B cell (primary cell): ENCODE data around the gene U2AF2. TPM values are rescaled to one million over a fixed set of nuclear protein-coding genes. Genes with fewer than 3 reads are reported as not detected.

Experiments used
- ATAC-seq: fragments of 200-7000 bp; cut with Tn5 transposase; one replicate; pipeline ENCODE4 v1.10.0; 2021; ENCODE audit warnings: low read depth, mild to moderate bottlenecking, moderate number of reproducible peaks, moderate library complexity
- CTCF ChIA-PET: fragments of 350-600 bp; sonication (Branson Sonifier 250); formaldehyde crosslinking; loops from one replicate; lab custom pipeline; 2021; ENCODE audit warnings: antibody characterized with exemption, inconsistent platforms; lab: Charles Lee
- POLR2A ChIA-PET: fragments of 350-600 bp; sonication (Branson Sonifier 250); formaldehyde crosslinking; loops from one replicate; lab custom pipeline; 2021; ENCODE audit warnings: antibody characterized with exemption; lab: Charles Lee
- DNase-seq: peaks from one replicate; pipeline ENCODE4 v3.0.0; 2013
- H2AFZ ChIP-seq: 2 replicates; pipeline ENCODE4 v1.6.1; 2012; ENCODE audit warnings: mild to moderate bottlenecking, low read depth, low read length; ENCODE audit not compliant: insufficient read depth, poor library complexity, severe bottlenecking
- H3K27ac ChIP-seq, 2 donors: 1 replicate in 1 of 2; 2 replicates in 1 of 2; pipeline ENCODE4 v1.5.1; 2012 to 2013; ENCODE audit warnings: low read length in 2 of 2, mild to moderate bottlenecking in 2 of 2, moderate library complexity in 1 of 2
- H3K27me3 ChIP-seq, 4 experiments: fragments of 200-600 bp in 1 of 4; sonication (generic) in 1 of 4; replicated peaks in 1 of 4; 1 replicate in 2 of 4; 2 replicates in 2 of 4; pipeline versions ENCODE4 v1.6.1 to v1.7.0; 2013 to 2016; ENCODE audit warnings: low read length in 3 of 4, mild to moderate bottlenecking in 2 of 4, mixed read lengths in 1 of 4, moderate library complexity in 1 of 4; ENCODE audit not compliant: insufficient read depth in 4 of 4, control insufficient read depth in 3 of 4; ENCODE audit errors: control extremely low read depth in 1 of 4
- H3K36me3 ChIP-seq, 2 experiments: replicated peaks in 1 of 2; 1 replicate in 1 of 2; 2 replicates in 1 of 2; pipeline versions ENCODE4 v1.6.1 to v1.7.1; 2013; ENCODE audit warnings: low read length in 1 of 2; ENCODE audit not compliant: insufficient read depth in 2 of 2, control insufficient read depth in 1 of 2; ENCODE audit errors: control extremely low read depth in 1 of 2, extremely low read depth in 1 of 2
- H3K4me1 ChIP-seq, 2 donors: fragments of 200-600 bp in 1 of 2; sonication (generic) in 1 of 2; 1 replicate in 1 of 2; 2 replicates in 1 of 2; pipeline versions ENCODE4 v1.5.1 to v1.6.1; 2013 to 2017; ENCODE audit warnings: low read length in 2 of 2; ENCODE audit not compliant: control insufficient read depth in 2 of 2, insufficient read depth in 2 of 2
- H3K4me2 ChIP-seq: replicated peaks from 2 replicates; pipeline ENCODE3; 2012; ENCODE audit warnings: mild to moderate bottlenecking, low read depth, low read length; ENCODE audit not compliant: poor library complexity, severe bottlenecking
- H3K4me3 ChIP-seq, 5 experiments: fragments of 200-600 bp in 1 of 5; sonication (generic) in 1 of 5; 1 replicate in 3 of 5; 2 replicates in 2 of 5; pipeline versions ENCODE4 v1.5.1 to v1.7.0; 2011 to 2016; ENCODE audit warnings: low read length in 4 of 5, mild to moderate bottlenecking in 4 of 5, low read depth in 2 of 5, control low read depth in 1 of 5, moderate library complexity in 1 of 5; ENCODE audit not compliant: insufficient read depth in 1 of 5; ENCODE audit errors: control extremely low read depth in 1 of 5, extremely low read depth in 1 of 5
- H3K79me2 ChIP-seq: fragments of 200-600 bp; sonication (generic); one replicate; pipeline ENCODE4 v1.6.0; 2016; ENCODE audit warnings: low read length; ENCODE audit not compliant: control insufficient read depth, insufficient read depth
- H3K9ac ChIP-seq: fragments of 200-600 bp; sonication (generic); 2 replicates; pipeline ENCODE4 v1.6.1; 2017; ENCODE audit warnings: mild to moderate bottlenecking, low read length, moderate library complexity
- H3K9me3 ChIP-seq, 3 donors: one replicate each; pipeline versions ENCODE4 v1.6.1 to v1.7.1; 2013; ENCODE audit warnings: low read length in 2 of 3; ENCODE audit not compliant: control insufficient read depth in 2 of 3, insufficient read depth in 1 of 3; ENCODE audit errors: control extremely low read depth in 1 of 3
- H4K20me1 ChIP-seq: 2 replicates; pipeline ENCODE4 v1.6.0; 2012; ENCODE audit warnings: mild to moderate bottlenecking, low read length; ENCODE audit not compliant: insufficient read depth, control insufficient read depth, poor library complexity, severe bottlenecking
- H3K27ac Mint-ChIP-seq: one replicate; pipeline ENCODE4 v1.8.0; 2021; ENCODE audit warnings: mixed read lengths
- H3K27me3 Mint-ChIP-seq: one replicate; pipeline ENCODE4 v1.8.0; 2021; ENCODE audit warnings: mixed read lengths
- H3K4me1 Mint-ChIP-seq: one replicate; pipeline ENCODE4 v1.8.0; 2021; ENCODE audit warnings: mixed read lengths
- H3K4me3 Mint-ChIP-seq: one replicate; pipeline ENCODE4 v1.8.0; 2021; ENCODE audit warnings: mixed read lengths
- H3K9me3 Mint-ChIP-seq: one replicate; pipeline ENCODE4 v1.8.0; 2022; ENCODE audit warnings: mixed read lengths; ENCODE audit not compliant: insufficient read depth
- EZH2 ChIP-seq: IDR thresholded peaks from 2 replicates; pipeline ENCODE4 v1.6.1; 2012; ENCODE audit warnings: borderline replicate concordance, low read depth, mild to moderate bottlenecking, moderate library complexity, low read length; ENCODE audit not compliant: insufficient read depth, poor library complexity, severe bottlenecking
- WGBS: methylation state at CpG from one replicate; pipeline ENCODE4 v1.1.5; 2013; ENCODE audit warnings: missing lambda C conversion rate; ENCODE audit not compliant: insufficient coverage; 5-methylcytosine and 5-hydroxymethylcytosine counted together
- intact Hi-C: fragments of 100-400 bp; cut with micrococcal nuclease; formaldehyde crosslinking; loops from one replicate; pipeline ENCODE4 v1.10.0; 2022
- polyA plus RNA-seq: library from polyadenylated mRNA; depleted of rRNA; stranded (reverse); fragments of >200 nt; gene quantifications from 2 replicates; pipeline ENCODE4 v1.2.3, GENCODE V29; 2012
- total RNA-seq, 2 donors: library from RNA; stranded (reverse); fragments of 120-200 nt in 1 of 2; gene quantifications; 1 replicate in 1 of 2; 2 replicates in 1 of 2; pipeline versions ENCODE4 v1.2.3 to v1.2.4, GENCODE V29; 2013 to 2022
- TF ChIP-seq, protein P1 (sequence below): fragments of 200-600 bp; IDR thresholded peaks from one replicate; pipeline ENCODE4 v1.8.0; 2022; ENCODE audit warnings: antibody characterized with exemption, mild to moderate bottlenecking

Gene U2AF2
- total and polyA plus RNA-seq, 2 donors (not counting 1 experiment from before 2014, with no cell fraction given), result 275 to 300 TPM

DNA sequence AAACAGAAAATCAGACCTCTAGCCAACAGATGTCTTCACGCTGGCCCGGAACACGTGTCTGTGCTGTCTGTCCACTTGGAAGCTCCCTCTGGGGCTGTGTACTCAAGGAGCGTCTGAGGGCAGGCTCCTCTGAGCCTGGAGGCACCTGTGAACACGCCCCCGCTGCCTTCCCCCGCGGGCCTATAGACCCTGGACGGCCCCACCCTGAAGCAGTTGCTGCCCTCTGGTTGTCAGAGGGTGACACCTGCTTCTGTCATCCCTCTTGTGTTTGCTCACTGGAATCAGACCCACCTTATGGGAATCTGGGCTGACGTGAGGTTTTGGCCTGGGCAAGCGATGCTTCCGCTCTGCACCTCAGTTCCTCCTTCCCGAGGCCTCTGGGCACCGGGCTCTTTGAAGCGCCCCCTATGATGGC, 39.4 kb downstream of the U2AF2 start:
- TF ChIP-seq, protein P1, sequence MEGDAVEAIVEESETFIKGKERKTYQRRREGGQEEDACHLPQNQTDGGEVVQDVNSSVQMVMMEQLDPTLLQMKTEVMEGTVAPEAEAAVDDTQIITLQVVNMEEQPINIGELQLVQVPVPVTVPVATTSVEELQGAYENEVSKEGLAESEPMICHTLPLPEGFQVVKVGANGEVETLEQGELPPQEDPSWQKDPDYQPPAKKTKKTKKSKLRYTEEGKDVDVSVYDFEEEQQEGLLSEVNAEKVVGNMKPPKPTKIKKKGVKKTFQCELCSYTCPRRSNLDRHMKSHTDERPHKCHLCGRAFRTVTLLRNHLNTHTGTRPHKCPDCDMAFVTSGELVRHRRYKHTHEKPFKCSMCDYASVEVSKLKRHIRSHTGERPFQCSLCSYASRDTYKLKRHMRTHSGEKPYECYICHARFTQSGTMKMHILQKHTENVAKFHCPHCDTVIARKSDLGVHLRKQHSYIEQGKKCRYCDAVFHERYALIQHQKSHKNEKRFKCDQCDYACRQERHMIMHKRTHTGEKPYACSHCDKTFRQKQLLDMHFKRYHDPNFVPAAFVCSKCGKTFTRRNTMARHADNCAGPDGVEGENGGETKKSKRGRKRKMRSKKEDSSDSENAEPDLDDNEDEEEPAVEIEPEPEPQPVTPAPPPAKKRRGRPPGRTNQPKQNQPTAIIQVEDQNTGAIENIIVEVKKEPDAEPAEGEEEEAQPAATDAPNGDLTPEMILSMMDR, result no peak
- no peak for TF ChIP-seq EZH2
- Histone ChIP-seq H3K36me3 (peaks cover 0 to 71% of the 10 kb centered on the region in 2 experiments), H4K20me1 (peaks cover 43% of the 10 kb centered on the region), H3K4me2 (no peak overlapping the region), H3K4me3 (no peak overlapping the region), H2AFZ (no peak overlapping the region), H3K9me3 (no peaks in the 10 kb centered on the region), H3K79me2 (peaks cover 14% of the 10 kb centered on the region), H3K27ac (no peak overlapping the region), H3K9ac (no peak overlapping the region), H3K4me1 (no peaks in the 10 kb centered on the region), H3K27me3 (no peaks in the 10 kb centered on the region)
- POLR2A ChIA-PET, result no interaction called here
- DNase-seq, result no peak
- WGBS, result 97% methylated on average over 15 of the region's 15 CpGs
- Mint-ChIP-seq H3K4me3 (no peak overlapping the region), H3K27ac (no peak overlapping the region), H3K4me1 (peaks cover 4% of the 10 kb centered on the region), H3K27me3 (no peaks in the 10 kb centered on the region), H3K9me3 (no peaks in the 10 kb centered on the region)
- intact Hi-C loops, result no loop called here
- CTCF ChIA-PET, result interaction anchor here (0.7 kb wide), 1 partner anchor 106 kb away, joined by 4 read pairs; no protein-coding TSS in a partner anchor
- no peak for ATAC-seq

DNA sequence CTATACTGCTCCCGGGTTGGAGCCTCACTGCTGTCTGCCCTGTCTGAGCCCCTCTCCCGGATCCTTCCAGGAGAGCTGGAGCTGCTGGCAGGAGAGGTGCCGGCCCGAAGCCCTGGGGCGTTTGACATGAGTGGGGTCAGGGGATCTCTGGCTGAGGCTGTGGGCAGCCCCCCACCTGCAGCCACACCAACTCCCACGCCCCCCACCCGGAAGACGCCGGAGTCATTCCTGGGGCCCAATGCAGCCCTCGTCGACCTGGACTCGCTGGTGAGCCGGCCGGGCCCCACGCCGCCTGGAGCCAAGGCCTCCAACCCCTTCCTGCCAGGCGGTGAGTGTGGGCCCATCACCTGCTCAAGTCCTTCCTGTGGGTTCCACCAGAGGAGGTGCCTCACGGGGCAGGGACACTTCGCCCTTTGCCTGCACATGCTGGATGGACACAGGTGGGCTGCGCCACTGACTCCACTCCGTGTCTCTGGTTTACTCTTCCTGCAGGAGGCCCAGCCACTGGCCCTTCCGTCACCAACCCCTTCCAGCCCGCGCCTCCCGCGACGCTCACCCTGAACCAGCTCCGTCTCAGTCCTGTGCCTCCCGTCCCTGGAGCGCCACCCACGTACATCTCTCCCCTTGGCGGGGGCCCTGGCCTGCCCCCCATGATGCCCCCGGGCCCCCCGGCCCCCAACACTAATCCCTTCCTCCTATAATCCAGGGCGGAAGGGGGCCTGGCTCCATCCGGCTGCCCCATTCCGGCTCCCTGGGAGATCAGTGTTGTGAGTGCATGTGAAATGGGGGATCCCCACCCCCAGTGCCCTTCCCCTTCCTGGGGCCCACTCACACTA, 40.0 kb downstream of the U2AF2 start:
- Mint-ChIP-seq H3K9me3 (no peaks in the 10 kb centered on the region), H3K27me3 (no peaks in the 10 kb centered on the region), H3K4me3 (no peak overlapping the region), H3K4me1 (no peaks in the 10 kb centered on the region), H3K27ac (no peak overlapping the region)
- TF ChIP-seq, protein P1, result no peak
- no peak for TF ChIP-seq EZH2
- H3K4me2 ChIP-seq, result no peak overlapping the region
- H3K4me1 ChIP-seq, result no peaks in the 10 kb centered on the region
- POLR2A ChIA-PET, result no interaction called here
- DNase-seq (no peak), ATAC-seq (no peak)
- H3K9ac ChIP-seq, result no peak overlapping the region
- CTCF ChIA-PET, result interaction anchor here (0.7 kb wide), 1 partner anchor 107 kb away, joined by 4 read pairs; no protein-coding TSS in a partner anchor
- H3K9me3 ChIP-seq, result no peaks in the 10 kb centered on the region
- peaks cover 7% of the 10 kb centered on the region for H3K79me2 ChIP-seq
- H2AFZ ChIP-seq, result no peak overlapping the region
- WGBS, result 93% methylated on average over 24 of the region's 37 CpGs
- peaks cover 0 to 66% of the 10 kb centered on the region in 2 experiments for H3K36me3 ChIP-seq
- H3K4me3 ChIP-seq, result no peak overlapping the region
- peaks cover 37% of the 10 kb centered on the region for H4K20me1 ChIP-seq
- H3K27ac ChIP-seq, result no peak overlapping the region
- H3K27me3 ChIP-seq, result no peaks in the 10 kb centered on the region
- intact Hi-C loops, result no loop called here
